ENCODE measurements around the gene SURF6.
"Not testable (repeated sequence)": the region's sequence is repeated elsewhere in the genome, so short reads cannot be mapped to it uniquely, and the experiment has no call there.

SURF6 gene

DNA sequence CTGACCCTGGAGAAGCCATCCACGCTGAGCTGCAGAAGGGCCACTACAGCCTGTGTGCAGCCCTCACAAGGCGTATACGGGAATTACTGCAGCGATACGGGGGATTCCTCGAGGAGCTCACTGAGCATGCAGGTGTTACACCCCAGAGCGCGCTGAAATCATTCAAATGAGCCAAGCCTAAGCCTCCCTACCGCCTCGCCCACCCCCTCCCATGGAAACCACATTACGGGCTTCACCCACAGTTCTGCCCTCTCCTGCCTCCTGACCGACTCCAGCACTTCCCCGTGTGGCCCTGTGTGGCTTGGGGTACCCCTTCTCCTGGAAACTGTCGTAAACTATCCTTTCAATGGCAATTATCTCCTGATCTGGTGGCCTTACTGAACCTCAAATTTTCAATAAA lies 13.3 kb downstream of the SURF6 start:
- DNase-seq: no peak

GRCh38 chr9:133321411-133321935 lies 14.5 kb downstream of the SURF6 start:
- no peak for DNase-seq

DNA sequence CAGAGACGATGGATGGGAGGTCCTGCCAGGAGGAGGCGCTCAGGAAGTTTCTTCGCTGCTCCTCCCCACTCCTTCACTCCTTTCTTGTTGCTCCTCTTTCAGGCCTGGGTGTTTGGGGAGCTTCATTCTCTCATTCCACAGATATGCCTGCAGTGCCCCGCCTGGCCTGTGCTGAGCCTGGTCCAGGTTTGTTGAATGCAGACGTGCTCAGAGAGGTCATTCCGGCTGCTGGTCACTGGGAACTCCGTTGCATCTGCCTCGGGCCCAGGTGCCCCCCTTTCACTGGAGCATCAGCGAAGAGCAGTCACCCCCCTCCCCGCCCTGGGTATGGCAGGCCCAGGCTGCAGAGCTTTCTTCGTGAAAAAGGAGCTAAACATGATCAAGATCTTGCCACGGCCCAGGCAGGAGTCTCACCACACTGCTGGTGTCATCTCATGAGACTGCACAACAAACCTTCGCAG lies 15.5 kb downstream of the SURF6 start:
- DNase-seq: no peak

GRCh38 chr9:133317551-133317950 lies 18.4 kb downstream of the SURF6 start:
- not testable (repeated sequence) for DNase-seq

DNA sequence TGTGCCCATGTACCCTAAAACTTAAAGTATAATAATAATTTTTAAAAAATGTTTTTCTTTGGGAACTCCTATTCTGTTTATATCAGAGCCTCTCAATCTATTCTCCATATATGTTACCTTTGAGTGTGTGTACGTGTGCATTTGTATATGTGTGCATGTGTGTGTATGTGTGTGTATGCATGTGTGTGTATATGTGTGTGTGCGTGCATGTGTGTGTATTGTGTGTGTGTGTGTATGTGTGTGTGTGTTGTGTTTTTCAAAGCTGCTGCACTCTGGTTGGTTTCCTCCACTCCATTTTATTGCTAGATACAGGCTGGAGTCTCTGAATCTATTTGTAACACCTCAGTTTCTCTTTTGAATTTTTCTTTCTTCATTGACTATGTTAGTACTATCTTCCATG lies 20.0 kb downstream of the SURF6 start:
- DNase-seq: no peak

- no peak for DNase-seq
Measured at GRCh38 chr9:133309608-133310007, 26.4 kb downstream of the SURF6 start.

DNA sequence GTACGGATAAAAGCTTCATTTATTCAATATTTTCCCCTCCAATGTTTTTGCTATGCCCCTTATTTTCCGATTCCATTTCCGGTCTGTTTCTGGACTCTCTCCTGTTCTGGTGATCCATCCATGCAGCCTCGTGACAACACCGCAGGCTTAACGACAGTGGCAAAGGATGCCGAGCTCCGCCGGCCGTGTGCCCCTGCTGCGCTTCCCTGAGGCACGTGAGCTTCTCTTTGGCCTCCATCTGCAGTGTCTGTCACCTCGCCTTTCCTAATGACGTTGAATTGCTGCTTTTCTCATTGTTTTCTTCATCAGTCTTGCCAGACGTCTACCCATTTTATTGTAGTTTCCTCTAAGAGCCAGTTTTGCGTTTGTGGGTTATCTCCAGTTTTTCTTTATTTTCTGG lies 28.7 kb downstream of the SURF6 start:
- no peak for DNase-seq

GRCh38 chr9:133306242-133307204 lies 29.5 kb downstream of the SURF6 start:
- DNase-seq: no peak

DNA sequence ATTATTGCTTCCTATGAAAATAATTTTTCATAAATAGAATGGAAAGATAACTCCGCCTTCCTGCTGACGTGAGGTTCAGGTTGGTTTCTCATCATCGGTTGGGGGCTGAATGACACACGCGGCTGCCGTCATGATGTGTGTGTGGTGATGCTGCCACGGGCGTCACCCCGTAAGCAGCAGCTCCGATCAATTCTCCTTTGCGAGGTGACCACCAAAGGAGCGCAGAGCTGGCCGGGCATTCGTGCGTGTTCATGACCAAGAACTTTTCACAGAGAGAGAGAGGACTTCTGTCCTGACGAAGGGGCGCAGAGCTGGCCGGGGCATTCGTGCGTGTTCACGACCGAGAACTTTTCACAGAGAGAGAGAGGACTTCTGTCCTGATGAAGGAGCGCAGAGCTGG lies 30.3 kb downstream of the SURF6 start:
- no peak for DNase-seq

DNA sequence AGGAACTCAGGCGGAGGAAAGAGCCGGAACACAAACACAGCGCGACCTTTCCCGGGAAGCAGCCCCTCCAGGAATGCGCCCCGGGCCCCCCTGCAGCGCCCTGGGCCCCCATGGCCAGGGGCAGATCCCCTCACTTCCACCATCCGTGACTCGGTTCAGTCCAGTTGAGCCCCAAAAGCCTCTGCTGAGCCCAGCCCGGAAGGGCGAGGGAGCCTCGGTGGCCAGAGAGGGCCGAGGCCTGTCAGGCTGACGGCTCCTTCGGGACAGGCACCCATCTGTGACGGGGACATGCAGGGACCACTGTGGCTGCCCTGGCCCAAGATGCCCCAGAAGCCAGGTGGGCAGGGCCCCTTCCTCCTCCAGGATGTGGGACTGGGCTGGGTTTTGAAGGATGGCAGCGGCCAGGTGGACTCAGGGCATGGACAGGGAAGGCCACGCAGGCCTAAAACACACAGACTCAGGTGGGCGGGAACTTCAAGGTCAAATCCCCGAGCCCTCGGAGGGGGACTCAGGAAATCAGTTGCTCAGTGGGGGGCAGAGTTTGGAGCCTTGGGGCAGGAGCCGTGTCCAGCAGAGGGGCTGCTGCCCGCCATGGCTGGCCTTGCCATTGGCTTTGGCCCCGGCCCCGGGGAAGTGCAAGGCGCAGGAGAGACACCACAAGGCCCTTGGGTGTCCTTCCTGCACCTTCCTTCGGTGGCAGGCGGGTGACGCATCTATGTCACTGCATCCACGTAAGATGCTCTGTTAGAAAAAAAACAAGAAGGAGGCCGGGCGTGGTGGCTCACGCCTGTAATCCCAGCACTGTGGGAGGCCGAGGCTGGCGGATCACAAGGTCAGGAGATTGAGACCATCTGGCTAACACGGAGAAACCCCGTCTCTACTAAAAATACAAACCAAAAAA lies 31.3 kb downstream of the SURF6 start:
- no peak for DNase-seq

- DNase-seq: no peak
Measured at GRCh38 chr9:133304158-133304470, 31.9 kb downstream of the SURF6 start.

DNA sequence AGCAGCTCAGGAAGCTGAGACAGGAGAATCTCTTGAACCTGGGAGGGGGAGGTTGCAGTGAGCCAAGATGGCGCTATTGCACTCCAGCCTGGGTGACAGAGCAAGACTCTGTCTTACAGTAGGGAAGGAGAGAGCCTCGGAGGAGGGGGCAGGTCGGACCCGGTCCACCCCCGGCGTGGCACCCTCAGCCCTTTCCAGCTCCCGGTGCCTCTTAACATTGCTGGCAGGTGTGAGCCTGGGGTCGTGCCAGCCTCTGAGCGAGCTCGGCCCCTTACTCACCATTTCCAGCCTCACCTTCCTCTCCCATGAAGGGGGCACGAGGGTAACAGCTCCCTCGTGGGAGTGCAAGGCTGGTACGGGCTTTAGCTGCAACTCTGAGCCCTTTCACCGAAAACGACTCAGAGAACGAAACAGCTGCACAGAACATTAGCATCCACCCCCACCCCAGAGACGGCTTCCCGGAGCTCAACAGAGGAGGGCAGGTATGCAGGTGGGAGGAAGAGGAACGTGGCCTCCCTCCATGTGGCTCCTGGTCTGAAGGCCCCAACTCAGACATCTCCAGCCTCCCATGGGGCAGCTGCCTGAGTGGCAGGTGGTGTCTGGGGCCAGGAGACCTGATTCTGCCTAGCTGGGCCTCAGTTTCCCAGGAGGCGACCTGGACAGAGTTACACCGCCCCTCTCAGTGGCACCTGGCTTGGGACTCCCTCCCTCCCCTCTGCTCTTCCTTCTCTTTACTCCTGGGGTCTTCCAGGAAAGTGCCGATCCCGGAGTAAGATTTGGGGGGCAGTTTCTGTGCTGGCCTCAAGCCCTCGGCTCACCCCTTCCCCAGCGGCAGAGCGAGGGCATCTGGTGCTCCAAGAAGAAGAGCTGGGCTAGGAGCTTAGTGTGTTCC lies 32.5 kb downstream of the SURF6 start:
- DNase-seq: no peak

GRCh38 chr9:133301253-133302230 lies 34.4 kb downstream of the SURF6 start:
- no peak for DNase-seq

GRCh38 chr9:133299996-133300395 lies 36.0 kb downstream of the SURF6 start:
- DNase-seq: not testable (repeated sequence)

DNA sequence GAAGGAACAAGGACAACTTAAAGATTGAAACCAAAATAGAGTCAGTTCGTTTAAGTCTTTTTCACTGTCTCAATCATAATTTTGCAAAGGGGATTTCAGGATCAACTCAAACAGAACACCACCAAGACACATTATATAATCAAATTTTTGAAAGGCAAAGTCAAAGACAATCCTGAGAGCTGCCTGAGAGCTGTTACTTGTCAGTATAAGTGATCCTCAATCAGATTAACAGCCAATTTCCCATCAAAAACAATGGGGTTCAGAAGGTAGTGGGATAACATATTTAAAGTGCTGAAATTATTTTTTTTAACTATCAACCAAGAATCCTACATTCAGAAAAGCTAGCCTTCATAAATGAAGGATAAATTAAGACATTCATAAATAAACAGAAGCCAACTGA lies 41.7 kb downstream of the SURF6 start:
- no peak for DNase-seq

DNA sequence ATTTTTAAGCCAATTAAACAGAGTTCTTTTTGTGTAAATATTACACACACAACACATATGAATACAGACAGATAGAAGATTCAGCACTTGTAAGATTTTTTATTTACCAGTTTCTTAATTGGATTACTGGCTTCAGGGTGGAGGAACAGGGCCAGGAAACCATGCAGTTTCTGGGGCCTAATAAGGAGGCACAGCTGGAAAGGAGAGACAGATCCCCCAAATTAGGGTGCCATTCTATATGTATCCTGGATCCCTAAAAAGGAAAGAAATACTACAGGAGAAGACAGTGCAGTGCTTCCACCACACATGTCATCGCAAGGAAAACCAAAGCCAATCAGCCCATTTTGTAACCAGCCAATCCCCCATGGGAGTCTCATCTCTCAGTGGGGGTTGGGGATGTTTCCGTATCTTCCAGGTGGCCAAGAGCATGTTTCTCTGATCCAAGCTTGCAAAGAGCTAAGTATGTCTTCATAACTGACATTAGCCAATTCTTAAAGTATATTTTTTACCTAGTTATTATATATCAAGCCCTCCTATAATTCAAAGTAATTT lies 45.2 kb downstream of the SURF6 start:
- no peak for DNase-seq

- no peak for DNase-seq
Measured at GRCh38 chr9:133286523-133286922, 49.5 kb downstream of the SURF6 start.

- DNase-seq: no peak
Measured at GRCh38 chr9:133285252-133285775, 50.7 kb downstream of the SURF6 start.

DNA sequence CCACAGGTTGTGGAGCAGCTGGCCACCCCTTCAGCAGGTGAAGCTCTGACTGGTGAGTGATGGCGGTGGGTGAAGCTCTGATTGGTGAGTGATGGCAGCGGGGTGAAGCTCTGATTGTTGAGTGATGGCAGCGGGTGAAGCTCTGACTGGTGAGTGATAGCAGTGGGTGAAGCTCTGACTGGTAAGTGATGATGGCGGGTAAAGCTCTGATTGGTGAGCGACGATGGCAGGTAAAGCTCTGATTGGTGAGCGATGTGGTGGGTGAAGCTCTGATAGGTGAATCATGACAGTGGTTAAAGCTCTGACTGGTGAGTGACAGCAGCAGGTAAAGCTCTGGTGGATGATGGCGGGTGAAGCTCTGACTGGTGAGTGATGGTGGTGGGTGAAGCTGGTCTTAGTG lies 51.6 kb downstream of the SURF6 start:
- DNase-seq: no peak

GRCh38 chr9:133283255-133284032 lies 52.5 kb downstream of the SURF6 start:
- not testable (repeated sequence) for DNase-seq

All from cortex of kidney (tissue), 1 donor.